GM15510 (cell line): ENCODE results near the gene SLC9A5.

ENCODE experiments used
- POLR2A ChIP-seq: IDR thresholded peaks from 3 replicates; pipeline ENCODE4 v1.6.1; 2011; ENCODE audit warnings: borderline replicate concordance; ENCODE audit not compliant: insufficient read length; ENCODE audit errors: extremely low read depth

Gene SLC9A5

GRCh38 chr16:67256701-67257230 is 8.0 kb downstream of the SLC9A5 start:
- no peak for TF ChIP-seq POLR2A

- no peak for TF ChIP-seq POLR2A
Measured at GRCh38 chr16:67257486-67258160, 8.8 kb downstream of the SLC9A5 start.

- no peak for TF ChIP-seq POLR2A
Measured at GRCh38 chr16:67258161-67258835, 9.5 kb downstream of the SLC9A5 start.

GRCh38 chr16:67259705-67260104 is 10.9 kb downstream of the SLC9A5 start:
- no peak for TF ChIP-seq POLR2A

- no peak for TF ChIP-seq POLR2A
Measured at GRCh38 chr16:67260426-67261063, 11.8 kb downstream of the SLC9A5 start.

GRCh38 chr16:67263201-67263600 is 14.4 kb downstream of the SLC9A5 start:
- no peak for TF ChIP-seq POLR2A

- no peak for TF ChIP-seq POLR2A
Measured at GRCh38 chr16:67264277-67264676, 15.5 kb downstream of the SLC9A5 start.

GRCh38 chr16:67264866-67265265 is 16.1 kb downstream of the SLC9A5 start:
- no peak for TF ChIP-seq POLR2A

- no peak for TF ChIP-seq POLR2A
Measured at GRCh38 chr16:67265834-67266233, 17.1 kb downstream of the SLC9A5 start.

GRCh38 chr16:67268136-67268579 is 19.4 kb downstream of the SLC9A5 start:
- TF ChIP-seq POLR2A: no peak

- no peak for TF ChIP-seq POLR2A
Measured at GRCh38 chr16:67269766-67270165, 21.0 kb downstream of the SLC9A5 start.

- TF ChIP-seq POLR2A: no peak
Measured at GRCh38 chr16:67270931-67271338, 22.2 kb downstream of the SLC9A5 start.

- no peak for TF ChIP-seq POLR2A
Measured at GRCh38 chr16:67271446-67271845, 22.7 kb downstream of the SLC9A5 start.

GRCh38 chr16:67275321-67275720 is 26.5 kb downstream of the SLC9A5 start:
- TF ChIP-seq POLR2A: no peak

- no peak for TF ChIP-seq POLR2A
Measured at GRCh38 chr16:67277294-67277998, 28.7 kb downstream of the SLC9A5 start.
